Testis (tissue), 2 donors: ENCODE data around the gene LZTFL1.

Experiments
- CTCF ChIP-seq, 3 experiments: fragments of 450-650 bp in 2 of 3; fragments of 200-600 bp in 1 of 3; sonication (generic) in 1 of 3; IDR thresholded peaks; one replicate each; pipeline ENCODE4 v1.5.1; 2016 to 2019; ENCODE audit warnings: antibody characterized with exemption in 3 of 3, mild to moderate bottlenecking in 2 of 3, moderate library complexity in 1 of 3
- POLR2A ChIP-seq: fragments of 450-650 bp; IDR thresholded peaks from one replicate; pipeline ENCODE4 v1.6.1; 2017; ENCODE audit warnings: antibody characterized with exemption, mild to moderate bottlenecking, moderate library complexity

- TF ChIP-seq CTCF (IDR thresholded peaks at IDR 0.05): no peak
- TF ChIP-seq POLR2A: no peak
These were observed 61.9 kb downstream of the LZTFL1 start for GRCh38 chr3:45779746-45780735.
